Bronchial epithelial cell (primary cell): ENCODE data around the gene RPTOR. TPM values are rescaled to one million over a fixed set of nuclear protein-coding genes. Genes with fewer than 3 reads are reported as not detected.

ENCODE experiments used
- DNase-seq: peaks from one replicate; pipeline ENCODE4 v3.0.0-alpha.2; 2010; ENCODE audit warnings: low read depth
- FAIRE-seq: peaks from 2 replicates; lab custom pipeline; 2011; peaks lifted over from hg19 to GRCh38; lab: Jason Lieb, UNC
- H3K27me3 ChIP-seq: 2 replicates; pipeline ENCODE4 v1.5.1; 2011; ENCODE audit warnings: low read length; ENCODE audit not compliant: control insufficient read depth, insufficient read depth
- H3K36me3 ChIP-seq: 2 replicates; pipeline ENCODE4 v1.5.1; 2011; ENCODE audit warnings: low read length; ENCODE audit not compliant: control insufficient read depth, insufficient read depth
- H3K4me3 ChIP-seq: 2 replicates; pipeline ENCODE4 v1.5.1; 2011; ENCODE audit warnings: mild to moderate bottlenecking, low read depth, low read length, control low read depth
- CTCF ChIP-seq: IDR thresholded peaks from 2 replicates; pipeline ENCODE4 v1.5.1; 2011; ENCODE audit warnings: mild to moderate bottlenecking, moderate library complexity, low read length, control low read depth, inconsistent platforms; ENCODE audit not compliant: insufficient read depth, severe bottlenecking
- total RNA-seq: library from RNA; depleted of rRNA; stranded (reverse); fragments of >200 nt; gene quantifications from 2 replicates; pipeline ENCODE4 v1.2.1, GENCODE V29; 2014

RPTOR gene
- total RNA-seq, 1 donor from 2014 or later, result 14.0 TPM

GRCh38 chr17:80929449-80929848, 384.8 kb downstream of the RPTOR start:
- no peak for TF ChIP-seq CTCF
- no peak for DNase-seq
- FAIRE-seq, result no peak
- Histone ChIP-seq H3K27me3 (no peaks in the 10 kb centered on the region), H3K36me3 (peaks cover 12% of the 10 kb centered on the region), H3K4me3 (no peak overlapping the region)

- Histone ChIP-seq H3K4me3 (no peak overlapping the region), H3K27me3 (no peaks in the 10 kb centered on the region), H3K36me3 (peaks cover 8% of the 10 kb centered on the region)
- no peak for TF ChIP-seq CTCF
- DNase-seq, result no peak
- FAIRE-seq, result no peak
Observed at GRCh38 chr17:80930335-80931279, 386.0 kb downstream of the RPTOR start.

GRCh38 chr17:80931421-80932265, 387.0 kb downstream of the RPTOR start:
- H3K36me3 ChIP-seq, result peaks cover 8% of the 10 kb centered on the region
- FAIRE-seq (no peak), DNase-seq (no peak)
- H3K4me3 ChIP-seq, result no peak overlapping the region
- no peaks in the 10 kb centered on the region for H3K27me3 ChIP-seq
- TF ChIP-seq CTCF, result no peak

GRCh38 chr17:80935526-80935925, 390.9 kb downstream of the RPTOR start:
- no peak for FAIRE-seq
- H3K4me3 ChIP-seq, result no peak overlapping the region
- no peak for DNase-seq
- H3K36me3 ChIP-seq, result no peaks in the 10 kb centered on the region
- no peaks in the 10 kb centered on the region for H3K27me3 ChIP-seq
- TF ChIP-seq CTCF, result no peak

- TF ChIP-seq CTCF, result no peak
- DNase-seq (peak; percentile 19), FAIRE-seq (no peak)
- Histone ChIP-seq H3K4me3 (no peak overlapping the region), H3K27me3 (no peaks in the 10 kb centered on the region), H3K36me3 (no peaks in the 10 kb centered on the region)
Observed at GRCh38 chr17:80936218-80936617, 391.6 kb downstream of the RPTOR start.
